A549 (cell line): ENCODE results near the gene SLPI. TPM values are rescaled to one million over a fixed set of nuclear protein-coding genes. Genes with fewer than 3 reads are reported as not detected.

Experiments
- ATAC-seq, 2 experiments: fragments of 200-7000 bp in 1 of 2; fragments of >200 bp in 1 of 2; cut with Nextera tagmentation in 1 of 2; cut with Tn5 transposase in 1 of 2; 3 replicates each; pipeline versions ENCODE4 v1.8.0 to v1.9.1; 2018 to 2020; ENCODE audit warnings: mild to moderate bottlenecking in 1 of 2, moderate library complexity in 1 of 2
- CTCF ChIA-PET: fragments of 300-600 bp; sonication (Branson Sonifier 250); formaldehyde crosslinking; extraction: SDS; loops from one replicate; lab custom pipeline; 2021; ENCODE audit warnings: antibody characterized with exemption, inconsistent platforms; lab: Yijun Ruan, JAX
- POLR2A ChIA-PET: fragments of 350-600 bp; formaldehyde crosslinking; extraction: SDS; loops from one replicate; lab custom pipeline; 2021; ENCODE audit warnings: antibody characterized with exemption, inconsistent platforms; lab: Yijun Ruan, JAX
- DNase-seq, 2 experiments: peaks; one replicate each; pipeline versions ENCODE4 v3.0.0 to v3.0.0-alpha.2; 2011 to 2016; ENCODE audit warnings: low read depth in 1 of 2, low spot score in 1 of 2
- FAIRE-seq: peaks from 2 replicates; lab custom pipeline; 2011; peaks lifted over from hg19 to GRCh38; lab: Jason Lieb, UNC
- H3K27ac ChIP-seq, 2 experiments: fragments of >200 bp; sonication (Bioruptor Twin); formaldehyde crosslinking; 3 replicates each; pipeline ENCODE4 v1.5.1; 2016 to 2017
- H3K4me1 ChIP-seq: fragments of >200 bp; sonication (Bioruptor Twin); formaldehyde crosslinking; 3 replicates; pipeline ENCODE4 v1.6.1; 2016
- H3K4me2 ChIP-seq: fragments of >200 bp; sonication (Bioruptor Twin); formaldehyde crosslinking; 3 replicates; pipeline ENCODE4 v1.6.1; 2016
- H3K4me3 ChIP-seq: fragments of >200 bp; sonication (Bioruptor Twin); formaldehyde crosslinking; 3 replicates; pipeline ENCODE4 v1.5.1; 2016
- H3K9me3 ChIP-seq: fragments of >200 bp; sonication (Bioruptor Twin); formaldehyde crosslinking; 3 replicates; pipeline ENCODE4 v1.6.1; 2016
- BCL3 ChIP-seq: fragments of >200 bp; sonication (Bioruptor Twin); formaldehyde crosslinking; IDR thresholded peaks from 3 replicates; pipeline ENCODE4 v1.6.1; 2016
- BHLHE40 ChIP-seq: IDR thresholded peaks from 2 replicates; pipeline ENCODE4 v1.6.1; 2012; ENCODE audit warnings: low read depth, low read length, inconsistent platforms
- CEBPB ChIP-seq, 2 experiments: fragments of >200 bp in 1 of 2; sonication (Bioruptor Twin) in 1 of 2; formaldehyde crosslinking in 1 of 2; IDR thresholded peaks; 2 replicates each; pipeline ENCODE4 v1.6.1; 2012 to 2016
- CHD2 ChIP-seq: fragments of 150-350 bp; IDR thresholded peaks from 2 replicates; pipeline ENCODE4 v1.6.1; 2014; ENCODE audit warnings: low read length; ENCODE audit not compliant: partially characterized antibody
- ELK1 ChIP-seq: fragments of 150-350 bp; IDR thresholded peaks from 2 replicates; pipeline ENCODE4 v1.6.1; 2014; ENCODE audit warnings: low read depth, mild to moderate bottlenecking, low read length
- HEYL ChIP-seq: fragments of 250-450 bp; sonication (Bioruptor Pico); IDR thresholded peaks from 2 replicates; pipeline ENCODE4 v1.8.0; 2021; ENCODE audit warnings: mild to moderate bottlenecking, moderate library complexity
- HOXB13 ChIP-seq: fragments of 250-450 bp; sonication (Bioruptor Pico); IDR thresholded peaks from 2 replicates; pipeline ENCODE4 v1.5.0; 2020; ENCODE audit warnings: low read depth, mild to moderate bottlenecking, moderate library complexity
- JUNB ChIP-seq: fragments of >200 bp; sonication (Bioruptor Twin); formaldehyde crosslinking; IDR thresholded peaks from 2 replicates; pipeline ENCODE4 v1.6.1; 2016
- KDM1A ChIP-seq: fragments of 200-600 bp; sonication (generic); IDR thresholded peaks from 2 replicates; pipeline ENCODE4 v1.6.1; 2016; ENCODE audit warnings: low read depth, mild to moderate bottlenecking
- KDM5A ChIP-seq: fragments of 200-600 bp; sonication (generic); IDR thresholded peaks from 2 replicates; pipeline ENCODE4 v1.6.1; 2016; ENCODE audit warnings: antibody characterized with exemption, mild to moderate bottlenecking
- MAFK ChIP-seq: fragments of 450-650 bp; IDR thresholded peaks from 2 replicates; pipeline ENCODE4 v1.6.1; 2014; ENCODE audit not compliant: partially characterized antibody
- MAZ ChIP-seq: fragments of 150-350 bp; IDR thresholded peaks from 2 replicates; pipeline ENCODE4 v1.6.1; 2014; ENCODE audit warnings: antibody characterized with exemption, low read depth, low read length, borderline replicate concordance
- PBX3 ChIP-seq: IDR thresholded peaks from 2 replicates; pipeline ENCODE4 v1.6.1; 2012
- RARB ChIP-seq: fragments of 250-450 bp; sonication (Bioruptor Pico); IDR thresholded peaks from 2 replicates; pipeline ENCODE4 v1.8.0; 2021; ENCODE audit warnings: mild to moderate bottlenecking, moderate library complexity
- RNF2 ChIP-seq: fragments of 200-600 bp; sonication (generic); IDR thresholded peaks from 2 replicates; pipeline ENCODE4 v1.6.1; 2016; ENCODE audit warnings: low read depth, mild to moderate bottlenecking, antibody characterized with exemption, moderate library complexity, borderline replicate concordance
- TFCP2L1 ChIP-seq: fragments of 250-450 bp; sonication (Bioruptor Pico); IDR thresholded peaks from 2 replicates; pipeline ENCODE4 v1.5.0; 2021; ENCODE audit warnings: mild to moderate bottlenecking
- ZFP36 ChIP-seq: fragments of 450-650 bp; IDR thresholded peaks from 2 replicates; pipeline ENCODE4 v1.6.1; 2014; ENCODE audit warnings: borderline replicate concordance; ENCODE audit not compliant: partially characterized antibody
- WGBS: methylation state at CpG from one replicate; pipeline ENCODE4 v1.1.6; 2017; ENCODE audit errors: missing lambda C conversion rate; 5-methylcytosine and 5-hydroxymethylcytosine counted together
- polyA plus RNA-seq, 4 experiments: library from polyadenylated mRNA; depleted of rRNA in 3 of 4; stranded (reverse); fragments of >200 nt; fragmentation: RNase III in 1 of 4; extraction: RNeasy Plus Mini Kit Qiagen cat#74134 plus additional on column Dnase treatment in 1 of 4; gene quantifications; 2 replicates in 3 of 4; 3 replicates in 1 of 4; pipeline ENCODE4 v1.2.3, GENCODE V29; 2011 to 2017

The SLPI gene
- polyA plus RNA-seq, 2 of the 4 experiments (the other 2 are of a cell fraction): 4.5 to 27.0 TPM

- no peak for TF ChIP-seq PBX3
- TF ChIP-seq KDM5A: no peak
- TF ChIP-seq ZFP36: no peak
- no peak for TF ChIP-seq BHLHE40
- no peak for TF ChIP-seq MAZ
- TF ChIP-seq TFCP2L1 (CRISPR knock-in tag): no peak
- TF ChIP-seq CHD2: no peak
- TF ChIP-seq MAFK: no peak
- TF ChIP-seq, all 56 proteins: peak for 0
Observed at GRCh38 chr20:45253261-45253660, 1.1 kb downstream of the SLPI start (continued).

- CTCF ChIA-PET: interaction anchor here (1.4 kb wide), 1 partner anchor 140 kb away, joined by 3 read pairs; no protein-coding TSS in a partner anchor
Observed at GRCh38 chr20:45251884-45252560, 2.3 kb downstream of the SLPI start.

GRCh38 chr20:45248609-45249008 lies 5.8 kb downstream of the SLPI start:
- no peak for FAIRE-seq
- peaks cover 2% of the 10 kb centered on the region; the same call in 2 of the 3 replicates for H3K4me1 ChIP-seq
- CTCF ChIA-PET: no interaction called here
- H3K9me3 ChIP-seq: no peaks in the 10 kb centered on the region
- ATAC-seq: no peak
- POLR2A ChIA-PET: no interaction called here
- H3K4me2 ChIP-seq: no peak overlapping the region
- DNase-seq: no peak
- no peak overlapping the region for H3K4me3 ChIP-seq
- no peak for TF ChIP-seq HOXB13 (CRISPR knock-in tag)
- no peak for TF ChIP-seq RNF2
- no peak for TF ChIP-seq BHLHE40
- TF ChIP-seq HEYL (CRISPR knock-in tag): no peak
- no peak for TF ChIP-seq KDM1A
- no peak for TF ChIP-seq JUNB
- no peak for TF ChIP-seq KDM5A
- TF ChIP-seq CEBPB (IDR thresholded peaks at IDR 0.05): no peak
- H3K27ac ChIP-seq: no peak overlapping the region

More at GRCh38 chr20:45251884-45252560, 2.3 kb downstream of the SLPI start:
- no peak for ATAC-seq
- Histone ChIP-seq H3K9me3 (no peaks in the 10 kb centered on the region), H3K4me1 (peaks cover 23% of the 10 kb centered on the region), H3K27ac (no peak overlapping the region), H3K4me2 (no peak overlapping the region), H3K4me3 (no peak overlapping the region)
- DNase-seq: no peak
- 34% methylated on average over 5 of the region's 5 CpGs for WGBS
- FAIRE-seq: no peak
- POLR2A ChIA-PET: no interaction called here
- TF ChIP-seq CHD2 (no peak), MAFK (peak; percentile 91)

GRCh38 chr20:45247865-45248264 lies 6.5 kb downstream of the SLPI start:
- TF ChIP-seq RARB (CRISPR knock-in tag): no peak
- TF ChIP-seq ELK1: no peak
- no peak for TF ChIP-seq BCL3
- ChIA-PET POLR2A (no interaction called here), CTCF (no interaction called here)
- Histone ChIP-seq H3K27ac (no peak overlapping the region), H3K4me2 (no peak overlapping the region), H3K4me3 (no peak overlapping the region), H3K9me3 (no peaks in the 10 kb centered on the region), H3K4me1 (no peaks in the 10 kb centered on the region)
- ATAC-seq (no peak), DNase-seq (no peak), FAIRE-seq (no peak)
- WGBS: 33% methylated on average over 1 of the region's 1 CpG
